Endothelial cell of umbilical vein (primary cell): ENCODE data around the gene CPO. TPM values are rescaled to one million over a fixed set of nuclear protein-coding genes. Genes with fewer than 3 reads are reported as not detected.

Experiments
- BruUV-seq: library from RNA; stranded (reverse); fragments of 400-500 nt; replicated peaks from 2 replicates; lab custom pipeline; 2021; lab: Mats Ljungman, UMichigan
- CTCF ChIA-PET: fragments of 300-600, 350-600 bp; sonication (Branson Sonifier 250); formaldehyde crosslinking; loops from one replicate; lab custom pipeline; 2021; ENCODE audit warnings: antibody characterized with exemption, inconsistent platforms; lab: Charles Lee
- POLR2A ChIA-PET: fragments of 300-600, 350-600 bp; sonication (Branson Sonifier 250); formaldehyde crosslinking; loops from one replicate; lab custom pipeline; 2021; ENCODE audit warnings: antibody characterized with exemption, inconsistent platforms; lab: Charles Lee
- DNase-seq: peaks from one replicate; pipeline ENCODE4 v3.0.0-alpha.2; 2011; ENCODE audit warnings: low read depth, low spot score
- FAIRE-seq: peaks from 2 replicates; lab custom pipeline; 2011; peaks lifted over from hg19 to GRCh38; lab: Jason Lieb, UNC
- H2AFZ ChIP-seq: 2 replicates; pipeline ENCODE4 v1.6.0; 2012; ENCODE audit warnings: low read depth, low read length, control low read depth, inconsistent platforms
- H3K27ac ChIP-seq: 2 replicates; pipeline ENCODE4 v1.5.1; 2011; ENCODE audit warnings: low read depth, mild to moderate bottlenecking, control low read depth, low read length, moderate library complexity; ENCODE audit not compliant: insufficient read depth
- H3K27me3 ChIP-seq, 2 experiments: 2 replicates each; pipeline versions ENCODE4 v1.6.0 to v1.6.1; 2011; ENCODE audit warnings: low read length in 2 of 2, mixed read lengths in 1 of 2; ENCODE audit not compliant: control insufficient read depth in 2 of 2, insufficient read depth in 2 of 2
- H3K36me3 ChIP-seq, 2 experiments: 2 replicates in 1 of 2; 3 replicates in 1 of 2; pipeline ENCODE4 v1.5.1; 2011; ENCODE audit warnings: low read length in 2 of 2, mild to moderate bottlenecking in 1 of 2, moderate library complexity in 1 of 2; ENCODE audit not compliant: control insufficient read depth in 2 of 2, insufficient read depth in 2 of 2; ENCODE audit errors: extremely low read depth in 1 of 2
- H3K4me1 ChIP-seq: 3 replicates; pipeline ENCODE4 v1.5.1; 2011; ENCODE audit warnings: mild to moderate bottlenecking, low read length; ENCODE audit not compliant: control insufficient read depth, insufficient read depth; ENCODE audit errors: extremely low read depth
- H3K4me2 ChIP-seq: 2 replicates; pipeline ENCODE4 v1.6.1; 2011; ENCODE audit warnings: low read length, control low read depth, mixed read lengths; ENCODE audit not compliant: insufficient read depth
- H3K4me3 ChIP-seq, 3 experiments: fragments of 200-600 bp in 1 of 3; sonication (generic), shearing (Covaris generic) in 1 of 3; replicated peaks in 1 of 3; 2 replicates each; pipeline ENCODE4 v1.5.1; 2011 to 2016; ENCODE audit warnings: control low read depth in 3 of 3, low read length in 3 of 3, mild to moderate bottlenecking in 2 of 3, inconsistent platforms in 1 of 3, low read depth in 1 of 3, moderate library complexity in 1 of 3; ENCODE audit not compliant: insufficient read depth in 1 of 3
- H3K79me2 ChIP-seq: 2 replicates; pipeline ENCODE4 v1.6.0; 2012; ENCODE audit warnings: low read length, inconsistent platforms; ENCODE audit not compliant: control insufficient read depth, insufficient read depth
- H3K9ac ChIP-seq: replicated peaks from 2 replicates; pipeline ENCODE3; 2011; ENCODE audit warnings: low read length, control low read depth; ENCODE audit not compliant: insufficient read depth; ENCODE audit errors: extremely low read depth
- H3K9me1 ChIP-seq: replicated peaks from 3 replicates; pipeline ENCODE4 v1.6.0; 2011; ENCODE audit warnings: mild to moderate bottlenecking, low read length; ENCODE audit not compliant: control insufficient read depth, insufficient read depth; ENCODE audit errors: extremely low read depth
- H3K9me3 ChIP-seq: replicated peaks from 2 replicates; pipeline ENCODE4 v1.5.1; 2012; ENCODE audit warnings: low read length, inconsistent platforms; ENCODE audit not compliant: control insufficient read depth, insufficient read depth
- H4K20me1 ChIP-seq: replicated peaks from 2 replicates; pipeline ENCODE3; 2011; ENCODE audit warnings: mild to moderate bottlenecking, low read length; ENCODE audit not compliant: control insufficient read depth, insufficient read depth; ENCODE audit errors: extremely low read depth
- MAX ChIP-seq: IDR thresholded peaks from 2 replicates; pipeline ENCODE4 v1.6.1; 2011; ENCODE audit not compliant: insufficient read depth, insufficient read length
- POLR2AphosphoS5 ChIP-seq: IDR thresholded peaks from 2 replicates; pipeline ENCODE4 v1.6.1; 2012; ENCODE audit warnings: low read depth, mild to moderate bottlenecking, control low read depth, low read length, moderate library complexity; ENCODE audit not compliant: insufficient read depth
- dilution Hi-C: fragments of 300-500 bp; cut with MboI; formaldehyde crosslinking; loops from one replicate; pipeline ENCODE4 v1.15.0; 2019; ENCODE audit warnings: low sequenced_read_pairs; ENCODE audit not compliant: extremely low pct_ligation_motif_present
- intact Hi-C: fragments of 100-400 bp; cut with micrococcal nuclease; formaldehyde crosslinking; loops from one replicate; pipeline ENCODE4 v1.10.0; 2022
- polyA plus RNA-seq, 4 experiments: library from polyadenylated mRNA; depleted of rRNA in 3 of 4; stranded (reverse) in 3 of 4; unstranded in 1 of 4; fragments of >200 nt; gene quantifications; 2 replicates each; pipeline versions ENCODE4 v1.2.1 to v1.2.3, GENCODE V29; 2011 to 2012; ENCODE audit warnings: missing spikeins in 1 of 4
- total RNA-seq: library from RNA; stranded (reverse); gene quantifications from 2 replicates; pipeline ENCODE4 v1.2.3, GENCODE V29; 2021

The CPO gene
- total and polyA plus RNA-seq, 2 donors (not counting 3 experiments of a cell fraction or from before 2014, with no cell fraction given) = not detected

GRCh38 chr2:206958261-206958660 is 18.9 kb downstream of the CPO start:
- no TSS peak for BruUV-seq
- Histone ChIP-seq H4K20me1 (no peaks in the 10 kb centered on the region), H3K9me1 (no peaks in the 10 kb centered on the region), H3K9ac (no peak overlapping the region), H3K79me2 (no peaks in the 10 kb centered on the region), H3K36me3 (no peaks in the 10 kb centered on the region), H3K4me3 (no peak overlapping the region), H3K27me3 (no peaks in the 10 kb centered on the region), H2AFZ (no peak overlapping the region), H3K4me1 (no peaks in the 10 kb centered on the region), H3K4me2 (no peak overlapping the region), H3K27ac (no peak overlapping the region), H3K9me3 (no peaks in the 10 kb centered on the region)
- no peak for DNase-seq
- POLR2A ChIA-PET = no interaction called here
- dilution Hi-C loops (no loop called here), intact Hi-C loops (no loop called here)
- TF ChIP-seq POLR2AphosphoS5 = no peak
- CTCF ChIA-PET = no interaction called here
- FAIRE-seq = no peak

GRCh38 chr2:206962966-206963365 is 23.6 kb downstream of the CPO start:
- BruUV-seq = no TSS peak
- H2AFZ ChIP-seq = no peak overlapping the region
- no peak for FAIRE-seq

More at GRCh38 chr2:206962966-206963365, 23.6 kb downstream of the CPO start:
- Histone ChIP-seq H3K9me3 (no peaks in the 10 kb centered on the region), H3K9ac (no peak overlapping the region), H3K27me3 (no peaks in the 10 kb centered on the region), H3K4me3 (no peak overlapping the region), H3K9me1 (no peaks in the 10 kb centered on the region), H4K20me1 (no peaks in the 10 kb centered on the region), H3K79me2 (no peaks in the 10 kb centered on the region), H3K36me3 (no peaks in the 10 kb centered on the region), H3K27ac (no peak overlapping the region), H3K4me1 (no peaks in the 10 kb centered on the region), H3K4me2 (no peak overlapping the region)
- intact Hi-C loops (loop anchor here (5.0 kb wide), 1 partner anchor 271 kb away; no protein-coding TSS in a partner anchor), dilution Hi-C loops (no loop called here)
- ChIA-PET CTCF (interaction anchor here (1.0 kb wide), 1 partner anchor 10 kb away, joined by 3 read pairs; no protein-coding TSS in a partner anchor), POLR2A (no interaction called here)
- TF ChIP-seq MAX = no peak
- TF ChIP-seq POLR2AphosphoS5 = no peak
- no peak for DNase-seq
